22Rv1 (cell line): ENCODE measurements around the gene S100A16.

ENCODE experiments used
- ZFX ChIP-seq: fragments of 450-650 bp; IDR thresholded peaks from 2 replicates; pipeline ENCODE4 v1.6.1; 2017; ENCODE audit warnings: antibody characterized with exemption, borderline replicate concordance
- TF ChIP-seq, protein P1 (sequence below): fragments of 450-650 bp; IDR thresholded peaks from 2 replicates; pipeline ENCODE4 v1.5.1; 2017; ENCODE audit warnings: mild to moderate bottlenecking

- TF ChIP-seq, protein P1, sequence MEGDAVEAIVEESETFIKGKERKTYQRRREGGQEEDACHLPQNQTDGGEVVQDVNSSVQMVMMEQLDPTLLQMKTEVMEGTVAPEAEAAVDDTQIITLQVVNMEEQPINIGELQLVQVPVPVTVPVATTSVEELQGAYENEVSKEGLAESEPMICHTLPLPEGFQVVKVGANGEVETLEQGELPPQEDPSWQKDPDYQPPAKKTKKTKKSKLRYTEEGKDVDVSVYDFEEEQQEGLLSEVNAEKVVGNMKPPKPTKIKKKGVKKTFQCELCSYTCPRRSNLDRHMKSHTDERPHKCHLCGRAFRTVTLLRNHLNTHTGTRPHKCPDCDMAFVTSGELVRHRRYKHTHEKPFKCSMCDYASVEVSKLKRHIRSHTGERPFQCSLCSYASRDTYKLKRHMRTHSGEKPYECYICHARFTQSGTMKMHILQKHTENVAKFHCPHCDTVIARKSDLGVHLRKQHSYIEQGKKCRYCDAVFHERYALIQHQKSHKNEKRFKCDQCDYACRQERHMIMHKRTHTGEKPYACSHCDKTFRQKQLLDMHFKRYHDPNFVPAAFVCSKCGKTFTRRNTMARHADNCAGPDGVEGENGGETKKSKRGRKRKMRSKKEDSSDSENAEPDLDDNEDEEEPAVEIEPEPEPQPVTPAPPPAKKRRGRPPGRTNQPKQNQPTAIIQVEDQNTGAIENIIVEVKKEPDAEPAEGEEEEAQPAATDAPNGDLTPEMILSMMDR = no peak
- TF ChIP-seq ZFX = no peak
Measured at GRCh38 chr1:153628638-153629342, 15.9 kb upstream of the S100A16 start.
